Stimulated activated CD4-positive, alpha-beta T cell treated with anti-CD3 and anti-CD28 coated beads, Interleukin-12 subunit alpha, Interleukin-12 subunit beta, amount 100 ng/mL, for 24 hours (primary cell): ENCODE results near the gene KIFC3.

Experiments
- DNase-seq, 2 experiments: peaks; one replicate each; pipeline ENCODE4 v3.0.0-alpha.2; 2020; ENCODE audit warnings: low read depth in 2 of 2

The KIFC3 gene

GRCh38 chr16:57765160-57765728 is 37.0 kb downstream of the KIFC3 start:
- DNase-seq = no peak

DNA sequence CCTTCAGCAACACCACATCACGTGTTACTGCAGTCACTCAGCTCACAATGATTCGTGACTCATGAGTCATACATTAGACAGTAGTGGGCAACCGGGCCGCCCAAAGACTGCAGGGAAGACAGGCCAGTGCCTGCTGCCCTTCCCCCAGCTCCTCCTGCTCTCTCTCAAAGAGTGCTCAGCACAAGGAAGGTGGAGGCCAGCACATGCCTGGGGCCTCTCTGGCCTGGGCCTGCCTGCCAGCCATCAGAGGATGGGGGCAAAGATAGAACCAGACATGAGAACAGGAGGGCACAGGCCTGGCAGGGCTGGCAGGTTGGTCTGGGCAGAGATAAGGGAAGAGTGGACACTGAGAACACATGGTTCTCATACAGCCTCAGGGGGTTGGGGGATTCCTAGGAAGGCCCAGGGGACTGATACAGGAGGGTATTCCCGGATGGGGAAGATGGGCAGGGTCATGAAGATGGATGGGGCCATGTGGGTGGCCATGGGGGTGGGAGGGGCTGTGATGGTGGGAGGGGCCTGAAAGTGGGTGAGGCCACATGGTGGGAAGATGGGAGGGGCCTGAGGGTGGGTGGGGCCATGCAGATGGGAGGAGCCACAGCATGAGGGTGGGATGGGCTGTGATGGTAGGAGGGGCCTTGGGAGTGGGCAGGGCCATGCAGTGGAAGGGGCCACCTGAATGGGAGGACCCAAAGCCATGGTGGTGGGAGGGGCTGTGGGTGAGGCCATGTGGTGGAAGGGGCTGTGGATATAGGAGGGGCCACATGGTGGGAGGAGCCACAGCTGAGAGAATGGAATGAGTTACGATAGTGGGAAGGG is 37.7 kb downstream of the KIFC3 start:
- no peak for DNase-seq

DNA sequence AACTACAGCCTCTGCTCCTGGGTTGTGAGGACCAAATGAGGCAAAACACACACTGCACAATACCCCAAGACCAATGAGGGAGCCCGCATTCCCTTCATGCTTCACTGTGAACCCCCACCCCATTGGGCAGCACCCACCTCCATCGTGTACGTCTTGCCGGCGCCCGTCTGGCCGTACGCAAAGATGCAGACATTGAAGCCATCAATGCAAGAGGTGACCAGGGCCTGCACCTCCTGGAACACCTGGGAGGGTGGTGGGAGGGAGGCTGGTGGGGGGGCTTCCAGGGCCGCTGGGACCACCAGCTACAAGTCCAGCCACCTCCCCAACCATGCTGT is 38.3 kb downstream of the KIFC3 start:
- no peak for DNase-seq

DNA sequence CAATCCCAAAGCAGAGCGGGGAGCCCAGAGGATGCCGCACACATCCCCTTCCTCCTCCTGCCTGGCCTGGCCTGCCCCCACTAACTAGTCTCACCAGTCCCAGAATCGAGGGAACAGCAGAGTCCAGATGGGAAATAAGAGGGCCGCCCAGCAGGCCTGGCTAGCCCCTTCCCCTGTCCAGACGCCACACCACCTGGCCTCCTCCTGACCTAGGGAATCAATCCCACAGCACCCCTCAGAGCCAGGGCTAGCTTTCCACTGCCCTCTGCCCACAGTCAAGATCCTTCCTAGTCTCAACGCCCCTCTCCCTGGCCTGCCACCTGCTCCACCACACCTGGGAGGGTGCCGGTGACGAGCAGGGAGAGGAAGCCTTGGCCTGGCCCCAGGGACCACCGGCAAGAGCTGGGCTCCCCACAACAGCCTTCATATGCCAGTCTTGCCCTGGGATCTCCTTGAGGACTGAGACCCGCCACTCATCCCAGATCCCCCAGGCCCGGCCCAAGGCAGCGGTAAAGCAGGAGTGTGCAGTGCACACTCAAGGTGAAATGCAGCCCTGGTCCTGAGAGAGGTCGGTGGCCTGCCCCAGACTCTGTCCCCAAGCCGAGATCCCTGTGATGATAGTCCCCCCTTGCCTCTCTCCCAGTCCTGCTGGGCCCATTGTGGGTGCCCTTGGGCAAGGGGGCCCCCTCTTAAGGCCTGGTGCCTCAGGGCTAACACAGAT is 38.8 kb downstream of the KIFC3 start:
- DNase-seq = no peak

DNA sequence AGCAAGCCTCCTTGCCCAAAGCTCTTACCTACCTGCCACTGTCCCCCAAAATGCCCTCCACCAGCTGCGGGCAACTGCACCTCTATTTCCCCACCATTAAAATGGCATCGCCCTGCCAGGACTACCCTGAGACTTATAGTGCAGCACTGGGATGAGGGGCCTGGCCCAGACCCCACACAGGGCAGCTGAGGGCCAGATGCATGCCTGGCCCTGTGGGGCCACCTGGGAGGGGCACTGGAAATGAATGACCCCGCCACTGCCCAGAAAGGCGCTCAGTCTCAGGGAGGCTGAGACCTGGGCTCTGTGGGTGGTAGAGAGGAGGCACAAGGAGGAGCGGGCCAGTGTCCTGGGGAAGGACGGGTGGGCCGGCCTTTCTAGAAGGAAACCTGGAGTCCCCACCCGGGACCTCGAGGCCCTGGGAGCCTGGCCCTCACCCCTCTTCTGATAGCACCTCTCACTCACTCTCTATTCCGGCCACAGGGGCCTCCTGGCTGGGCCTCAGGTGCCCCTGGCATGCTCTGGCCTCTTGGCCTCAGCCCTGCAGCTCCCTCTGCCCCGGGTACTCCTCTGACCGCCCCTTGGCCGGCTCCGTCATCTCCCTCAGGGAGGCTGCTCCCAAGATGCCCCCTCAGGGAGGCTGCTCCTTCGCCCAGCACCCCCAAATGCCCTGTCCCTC is 39.8 kb downstream of the KIFC3 start:
- no peak for DNase-seq

GRCh38 chr16:57761957-57762356 is 40.3 kb downstream of the KIFC3 start:
- no peak for DNase-seq

GRCh38 chr16:57761301-57761700 is 41.0 kb downstream of the KIFC3 start:
- DNase-seq = no peak

DNA sequence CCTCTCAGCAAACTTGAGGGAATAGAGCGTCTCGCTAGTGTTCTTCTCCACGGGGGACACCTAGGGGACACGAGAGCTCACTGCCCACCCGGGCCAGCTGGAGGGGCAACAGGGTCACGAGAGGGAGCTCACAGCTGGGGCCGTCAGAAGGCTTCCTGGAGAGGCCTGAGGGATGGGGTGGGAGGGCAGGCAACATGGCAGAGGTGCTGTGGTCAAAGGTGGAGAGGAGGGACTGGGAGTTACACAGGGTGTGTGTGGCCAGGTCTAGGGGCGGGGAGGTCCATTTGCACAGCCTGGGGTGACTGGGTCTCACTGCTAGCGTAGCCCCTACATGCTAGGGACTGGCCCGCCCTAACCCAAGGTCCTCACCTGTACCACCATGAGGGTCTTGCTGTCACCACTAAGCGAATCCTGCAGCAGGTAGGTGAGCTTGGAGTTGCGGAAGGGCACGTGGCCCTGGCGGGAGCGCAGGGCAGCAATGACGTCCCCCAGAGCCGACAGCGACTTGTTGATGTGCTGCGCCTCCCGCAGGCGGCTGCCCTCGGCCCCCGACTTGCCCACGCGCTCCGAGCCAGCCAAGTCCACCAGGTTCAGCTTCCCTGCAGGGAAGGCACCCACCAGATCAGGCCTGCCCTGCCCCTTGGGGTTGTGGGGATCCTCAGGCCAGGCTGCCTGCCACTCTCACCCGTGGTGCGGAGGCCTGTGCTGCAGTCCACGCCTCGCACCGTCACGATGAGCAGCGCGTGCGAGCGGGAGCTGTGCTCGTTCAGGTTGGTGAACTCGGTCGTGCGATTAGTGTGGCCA is 41.7 kb downstream of the KIFC3 start:
- DNase-seq = no peak

DNA sequence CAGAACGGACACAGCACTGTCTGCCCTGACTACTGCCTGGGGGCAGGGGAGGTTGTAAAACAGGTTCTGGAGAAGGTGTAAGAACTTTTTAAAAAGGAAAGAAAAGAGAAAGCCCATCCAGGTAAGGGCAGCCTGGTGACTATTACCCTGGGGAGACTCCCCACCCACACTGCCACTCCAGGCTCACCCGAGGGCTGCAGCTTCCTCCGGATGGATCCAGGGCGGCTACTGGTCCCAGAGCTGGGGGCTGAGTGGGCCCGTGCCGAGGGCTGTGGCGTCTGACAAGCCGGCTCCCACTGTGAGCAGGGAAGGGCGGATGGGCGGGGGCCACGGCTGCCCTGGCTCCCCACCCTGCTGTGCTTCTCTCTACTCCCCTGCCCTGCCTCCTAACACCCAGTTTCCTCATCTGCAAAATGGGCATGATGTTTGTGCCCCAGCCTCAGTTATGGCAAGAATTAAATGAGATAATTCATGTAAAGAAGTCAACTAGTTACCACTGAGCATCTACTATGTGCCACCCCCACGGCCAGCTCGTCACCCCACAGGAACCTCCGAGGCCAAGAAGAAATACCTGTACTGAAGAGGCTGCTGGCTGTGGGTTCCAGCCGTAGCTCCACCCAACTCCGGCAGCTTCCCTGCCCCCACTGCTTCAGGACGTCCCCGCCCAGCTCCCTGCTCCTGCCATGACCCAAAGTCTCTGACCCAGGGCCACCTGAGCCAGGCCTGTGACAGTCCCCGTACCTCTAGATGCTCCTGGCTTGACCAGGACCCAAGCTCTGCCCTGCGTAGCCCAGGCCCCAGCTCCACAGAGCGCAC is 42.5 kb downstream of the KIFC3 start:
- no peak for DNase-seq

DNA sequence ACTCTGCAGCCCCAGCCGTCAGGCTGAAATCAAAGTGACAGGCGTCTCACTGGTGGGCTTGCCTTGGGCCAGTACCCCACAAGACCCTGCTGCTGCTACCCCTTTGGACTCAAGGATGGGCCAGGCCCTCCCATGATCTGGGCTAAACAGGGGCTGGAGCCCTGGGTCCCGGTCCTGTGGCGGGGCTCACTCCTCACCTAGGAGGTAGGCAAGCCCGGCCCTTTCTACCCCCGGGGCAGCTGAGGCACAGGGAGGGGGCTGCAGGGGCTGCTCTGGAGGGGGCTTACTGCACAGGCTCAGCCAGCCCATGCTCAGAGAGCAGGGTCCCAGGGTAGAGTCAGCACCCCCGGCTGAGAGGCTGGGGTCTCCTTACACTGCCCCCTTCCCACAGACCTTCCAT is 43.2 kb downstream of the KIFC3 start:
- no peak for DNase-seq

DNA sequence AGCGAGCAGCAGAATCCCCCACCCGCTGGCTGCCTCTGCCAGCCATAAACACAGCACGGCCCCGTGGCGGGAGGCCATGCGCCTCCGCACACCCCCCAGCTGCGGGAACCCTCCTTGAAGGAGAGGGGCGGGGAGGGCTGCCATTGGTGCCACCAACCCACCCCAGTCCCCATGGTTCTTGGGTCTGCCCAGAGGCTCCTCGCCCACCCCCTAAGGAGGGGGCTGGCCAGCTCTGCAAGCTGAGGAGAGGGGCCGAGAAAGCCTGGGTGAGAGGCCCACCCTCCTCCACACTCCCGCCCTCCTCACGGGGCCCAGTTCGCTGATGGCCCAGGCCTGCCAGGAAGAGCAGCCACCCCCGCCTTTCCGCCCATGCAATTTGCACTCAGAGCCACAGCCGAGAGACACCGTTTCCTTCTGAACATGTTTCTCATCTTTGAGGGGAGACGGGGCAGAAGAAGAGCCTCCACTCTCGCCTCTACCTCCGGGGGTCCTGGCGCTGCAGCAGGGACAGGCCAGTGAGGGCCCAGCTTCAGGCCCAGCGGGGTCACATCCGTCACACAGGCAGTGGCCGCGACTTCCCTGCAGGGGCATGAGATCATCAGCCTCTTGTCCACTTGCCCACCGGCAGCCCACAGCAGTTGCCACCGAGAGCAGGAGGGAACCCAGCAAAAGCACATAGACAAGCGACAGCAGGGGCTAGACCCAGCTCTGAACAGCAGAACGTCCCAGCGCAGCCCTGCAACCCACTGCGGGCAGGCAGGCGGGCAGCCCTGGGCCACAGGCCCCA is 43.8 kb downstream of the KIFC3 start:
- no peak for DNase-seq

GRCh38 chr16:57757883-57758282 is 44.4 kb downstream of the KIFC3 start:
- no peak for DNase-seq

- DNase-seq = peak; percentile 78 to 90
Measured at GRCh38 chr16:57757326-57757786, 44.9 kb downstream of the KIFC3 start.

DNA sequence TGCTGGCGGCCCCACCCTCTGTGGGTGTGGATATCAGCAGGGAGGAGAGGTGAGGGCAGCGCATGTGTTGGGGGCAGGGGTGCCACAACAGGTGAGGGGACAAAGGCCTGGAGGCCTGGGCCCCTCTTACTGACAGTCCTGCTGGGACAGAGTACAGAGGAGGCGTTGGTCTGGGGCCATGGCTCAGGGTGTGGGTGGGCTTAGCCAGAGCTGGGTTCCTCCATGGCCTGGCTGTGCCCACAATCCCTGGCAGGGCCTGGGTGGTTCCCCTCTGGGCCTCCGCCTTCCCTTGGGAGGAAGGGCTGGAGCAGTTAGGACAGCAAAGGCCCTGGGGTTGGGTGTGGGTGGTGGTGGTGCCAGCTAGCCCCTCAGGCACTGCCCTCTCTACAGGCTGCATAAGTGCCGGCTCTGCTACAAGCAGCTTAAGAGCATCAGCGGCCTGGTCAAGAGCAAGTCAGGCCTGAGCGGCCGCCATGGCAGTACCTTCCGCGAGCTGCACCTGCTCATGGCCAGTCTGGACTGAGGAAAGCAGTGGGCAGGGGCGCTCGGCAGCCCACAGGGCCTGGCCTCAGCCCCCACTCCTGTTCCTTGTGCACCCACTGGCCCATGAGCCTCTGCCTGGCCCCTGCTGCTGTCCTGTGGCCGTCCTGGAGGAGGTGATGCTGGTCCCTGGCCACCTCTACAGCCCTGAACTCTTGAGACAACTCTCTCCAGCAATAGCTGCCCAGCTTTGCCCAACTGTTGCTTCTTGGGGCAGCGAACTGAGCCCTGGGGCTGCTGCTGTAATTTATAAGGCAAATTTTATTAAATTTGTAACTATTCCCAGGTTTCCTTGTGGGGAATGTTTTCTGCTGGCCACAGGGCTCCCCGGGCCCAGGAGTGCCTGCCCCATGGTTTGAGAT is 45.6 kb downstream of the KIFC3 start:
- DNase-seq = no peak

- no peak for DNase-seq
Measured at GRCh38 chr16:57755726-57756423, 46.4 kb downstream of the KIFC3 start.

- no peak for DNase-seq
Measured at GRCh38 chr16:57755061-57755684, 47.1 kb downstream of the KIFC3 start.

- no peak for DNase-seq
Measured at GRCh38 chr16:57754354-57755060, 47.8 kb downstream of the KIFC3 start.
